GM18507 (cell line): ENCODE data around the gene ZBTB8A.
"Not testable (repeated sequence)": the region's sequence is repeated elsewhere in the genome, so short reads cannot be mapped to it uniquely, and the experiment has no call there.

Source experiments
- DNase-seq: peaks from one replicate; pipeline ENCODE4 v3.0.0; 2011; ENCODE audit warnings: low read depth; ENCODE audit not compliant: insufficient read length; ENCODE audit errors: extremely low spot score
- FAIRE-seq: peaks from 2 replicates; lab custom pipeline; 2011; peaks lifted over from hg19 to GRCh38; lab: Jason Lieb, UNC

Gene ZBTB8A

DNA sequence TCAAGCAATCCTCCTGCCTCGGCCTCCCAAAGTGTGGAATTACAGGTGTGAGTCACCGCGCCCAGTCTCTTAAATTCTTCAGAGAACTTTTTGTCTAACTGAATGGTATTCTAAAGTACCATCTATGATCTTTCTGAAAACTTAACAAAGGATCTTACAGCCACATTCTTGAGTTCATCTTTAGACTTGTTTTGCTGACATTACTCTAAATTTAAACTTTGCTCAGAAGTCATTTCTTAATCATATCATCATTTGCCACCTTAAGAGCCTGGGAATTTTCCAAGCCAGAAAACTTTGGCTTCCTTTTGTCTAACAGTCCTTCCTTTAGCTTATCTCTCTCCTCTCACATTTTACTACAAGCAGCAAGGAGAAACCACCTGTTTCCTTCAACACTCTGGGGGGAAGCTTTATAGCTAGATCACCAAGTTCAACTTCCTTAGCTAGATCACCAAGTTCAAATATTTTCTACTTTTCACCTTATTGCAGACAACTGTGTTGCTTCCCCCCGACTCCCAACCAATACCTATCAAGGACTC, 5.4 kb upstream of the ZBTB8A start:
- DNase-seq (no peak), FAIRE-seq (no peak)

GRCh38 chr1:32536117-32536516, 3.1 kb upstream of the ZBTB8A start:
- FAIRE-seq (no peak), DNase-seq (no peak)

- no peak for DNase-seq
- no peak for FAIRE-seq
Measured at GRCh38 chr1:32536764-32537163, 2.5 kb upstream of the ZBTB8A start.

- no peak for DNase-seq
- FAIRE-seq, result no peak
Measured at GRCh38 chr1:32539584-32540571, 651 bp downstream of the ZBTB8A start.

GRCh38 chr1:32540605-32541004, 1.4 kb downstream of the ZBTB8A start:
- DNase-seq (no peak), FAIRE-seq (no peak)

- FAIRE-seq (no peak), DNase-seq (no peak)
Measured at GRCh38 chr1:32541064-32541566, 1.9 kb downstream of the ZBTB8A start.

DNA sequence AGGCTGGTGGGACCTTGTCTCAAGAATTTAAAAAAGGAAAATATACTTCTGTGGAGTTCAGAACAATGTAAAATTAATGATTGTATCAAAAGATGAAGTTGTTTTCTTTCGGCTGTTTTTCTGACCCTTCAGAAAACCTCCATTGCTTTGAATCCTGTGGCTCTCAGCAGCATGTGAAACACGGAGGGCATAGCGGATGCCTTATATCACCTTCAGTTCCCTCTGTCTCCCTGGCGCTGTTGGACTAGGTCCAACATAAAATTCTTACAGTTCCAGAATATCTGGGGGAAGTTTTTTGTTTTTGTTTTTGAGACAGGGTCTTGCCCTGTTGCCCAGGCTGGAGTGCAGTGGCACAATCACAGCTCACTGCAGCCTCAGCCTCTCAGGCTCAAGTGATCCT, 7.4 kb downstream of the ZBTB8A start:
- FAIRE-seq (no peak), DNase-seq (no peak)

DNA sequence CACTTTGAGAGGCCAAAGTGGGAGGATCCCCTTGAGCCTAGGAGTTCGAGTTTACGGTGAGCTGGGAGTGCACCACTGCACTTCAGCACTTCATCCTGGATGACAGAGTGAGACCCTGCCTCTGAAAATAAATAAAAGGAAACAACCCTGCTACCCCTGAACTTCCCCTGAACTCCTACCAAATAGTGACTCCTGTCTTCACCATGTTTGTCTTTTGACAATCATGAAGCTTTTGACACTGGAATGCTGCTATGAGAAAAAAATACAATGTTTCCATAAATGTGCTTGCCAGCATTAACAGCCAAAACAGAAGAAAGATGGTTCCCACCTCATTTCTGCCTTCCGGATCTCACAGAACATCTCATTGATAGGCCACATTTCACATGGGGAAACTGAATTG, 10.4 kb downstream of the ZBTB8A start:
- FAIRE-seq (no peak), DNase-seq (no peak)

GRCh38 chr1:32554288-32554687, 15.1 kb downstream of the ZBTB8A start:
- FAIRE-seq (no peak), DNase-seq (no peak)

DNA sequence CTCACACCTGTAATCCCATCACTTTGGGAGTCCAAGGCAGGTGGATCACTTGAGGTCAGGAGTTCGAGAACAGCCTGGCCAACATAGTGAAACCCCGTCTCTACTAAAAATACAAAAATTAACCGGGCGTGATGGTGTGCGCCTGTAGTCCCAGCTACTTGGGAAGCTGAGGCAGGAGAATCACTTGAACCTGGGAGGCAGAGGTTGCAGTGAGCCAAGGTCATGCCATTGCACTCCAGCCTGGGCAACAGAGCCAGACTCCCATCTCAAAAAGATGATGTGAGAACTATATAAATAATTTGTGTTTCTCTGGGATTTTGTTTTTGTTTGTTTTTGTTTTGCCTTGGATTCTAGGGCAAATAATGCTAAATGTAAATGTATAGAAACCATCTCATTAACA, 17.8 kb downstream of the ZBTB8A start:
- FAIRE-seq, result not testable (repeated sequence)

GRCh38 chr1:32557812-32558211, 18.6 kb downstream of the ZBTB8A start:
- DNase-seq (no peak), FAIRE-seq (no peak)

More for the DNA sequence above, 17.8 kb downstream of the ZBTB8A start:
- DNase-seq, result not testable (repeated sequence)

DNA sequence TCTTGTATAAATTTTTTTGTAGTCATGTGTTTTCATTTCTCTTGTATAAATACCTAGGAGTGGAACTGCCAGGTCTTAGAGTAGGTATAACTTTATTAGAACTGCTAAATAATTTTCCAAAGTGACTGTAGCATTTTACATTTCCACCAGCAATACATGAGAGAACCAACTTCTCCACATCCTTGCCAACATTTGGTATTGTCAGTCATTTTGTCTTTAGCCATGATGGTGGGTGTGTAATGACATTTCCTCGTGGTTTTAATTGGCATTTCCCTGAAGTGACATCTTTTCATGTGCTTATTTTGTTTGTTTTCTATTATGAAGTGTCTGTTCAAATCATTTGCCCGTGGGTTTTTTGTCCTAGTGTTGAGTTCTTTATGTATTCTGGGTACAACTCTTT, 29.7 kb downstream of the ZBTB8A start:
- FAIRE-seq (no peak), DNase-seq (no peak)

GRCh38 chr1:32580348-32581017, 41.3 kb downstream of the ZBTB8A start:
- no peak for FAIRE-seq
- no peak for DNase-seq

DNA sequence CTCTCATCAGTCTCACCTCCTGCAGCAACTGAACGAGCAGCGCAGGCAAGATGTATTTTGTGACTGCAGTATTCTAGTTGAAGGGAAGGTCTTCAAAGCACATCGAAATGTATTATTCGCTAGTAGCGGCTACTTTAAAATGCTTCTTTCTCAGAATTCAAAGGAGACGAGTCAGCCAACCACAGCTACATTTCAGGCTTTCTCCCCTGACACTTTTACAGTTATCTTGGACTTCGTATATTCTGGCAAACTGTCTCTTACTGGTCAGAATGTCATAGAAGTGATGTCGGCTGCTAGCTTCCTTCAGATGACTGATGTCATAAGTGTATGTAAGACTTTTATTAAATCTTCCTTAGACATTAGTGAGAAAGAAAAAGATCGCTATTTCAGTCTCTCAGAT, 53.7 kb downstream of the ZBTB8A start:
- no peak for FAIRE-seq

DNA sequence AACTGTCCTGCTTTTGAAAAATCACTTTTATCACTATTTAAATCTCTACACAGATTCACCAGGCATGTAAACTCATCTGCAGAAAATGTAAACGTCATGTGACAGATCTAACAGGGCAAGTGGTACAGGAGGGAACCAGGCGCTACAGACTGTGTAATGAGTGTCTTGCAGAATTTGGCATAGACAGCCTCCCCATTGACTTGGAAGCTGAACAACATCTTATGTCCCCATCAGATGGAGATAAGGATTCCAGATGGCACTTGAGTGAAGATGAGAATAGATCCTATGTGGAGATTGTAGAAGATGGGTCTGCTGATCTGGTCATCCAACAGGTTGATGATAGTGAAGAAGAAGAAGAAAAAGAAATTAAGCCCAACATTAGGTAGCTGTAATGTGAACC, 60.8 kb downstream of the ZBTB8A start:
- FAIRE-seq, result no peak
- DNase-seq, result no peak

More for the DNA sequence above, 53.7 kb downstream of the ZBTB8A start:
- DNase-seq, result no peak

DNA sequence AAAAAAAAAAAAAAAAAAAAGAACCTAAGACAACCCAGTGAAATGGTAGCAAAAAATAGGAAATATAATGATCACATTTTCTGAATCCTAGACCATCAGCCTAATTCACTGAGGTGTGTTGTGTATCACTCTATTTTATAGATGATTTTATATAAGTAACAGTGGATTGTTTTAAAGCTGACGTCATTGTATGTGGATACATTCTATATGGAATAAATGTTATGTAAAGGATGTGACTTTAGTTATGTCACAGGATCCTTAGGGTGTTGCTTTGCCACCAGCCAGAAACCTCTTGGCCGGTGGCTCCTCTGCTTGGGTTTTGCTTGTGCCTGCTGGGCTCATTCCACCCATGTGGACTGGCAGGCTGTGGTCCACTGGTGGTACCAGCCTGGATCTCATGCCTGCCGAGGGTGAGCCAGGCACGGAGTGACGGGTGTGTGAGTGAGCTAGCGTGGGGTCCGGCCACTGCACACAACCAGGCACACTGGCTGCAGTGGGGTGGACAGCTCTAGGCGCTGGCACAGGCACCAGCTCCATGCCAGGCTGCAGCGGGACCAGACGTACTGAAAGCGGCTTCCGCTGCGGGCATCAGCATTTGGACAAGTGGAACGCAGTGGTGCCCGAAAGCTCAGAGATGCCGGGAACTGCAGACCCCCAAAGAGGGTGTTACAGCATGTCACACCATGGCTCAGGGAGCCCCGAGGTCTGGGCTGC, 66.6 kb downstream of the ZBTB8A start:
- DNase-seq, result no peak
- no peak for FAIRE-seq

GRCh38 chr1:32606565-32607371, 67.5 kb downstream of the ZBTB8A start:
- DNase-seq, result no peak
- no peak for FAIRE-seq

GRCh38 chr1:32609180-32609579, 70.0 kb downstream of the ZBTB8A start:
- no peak for DNase-seq
- FAIRE-seq, result no peak

- FAIRE-seq, result no peak
- no peak for DNase-seq
Measured at GRCh38 chr1:32611859-32612188, 72.6 kb downstream of the ZBTB8A start.
